B cell (primary cell): ENCODE data around the gene ADORA3. TPM values are rescaled to one million over a fixed set of nuclear protein-coding genes. Genes with fewer than 3 reads are reported as not detected.
"Not testable (repeated sequence)": the region's sequence is repeated elsewhere in the genome, so short reads cannot be mapped to it uniquely, and the experiment has no call there.

Source experiments
- ATAC-seq: fragments of 200-7000 bp; cut with Tn5 transposase; one replicate; pipeline ENCODE4 v1.10.0; 2021; ENCODE audit warnings: low read depth, mild to moderate bottlenecking, moderate number of reproducible peaks, moderate library complexity
- CTCF ChIA-PET: fragments of 350-600 bp; sonication (Branson Sonifier 250); formaldehyde crosslinking; loops from one replicate; lab custom pipeline; 2021; ENCODE audit warnings: antibody characterized with exemption, inconsistent platforms; lab: Charles Lee
- POLR2A ChIA-PET: fragments of 350-600 bp; sonication (Branson Sonifier 250); formaldehyde crosslinking; loops from one replicate; lab custom pipeline; 2021; ENCODE audit warnings: antibody characterized with exemption; lab: Charles Lee
- DNase-seq: peaks from one replicate; pipeline ENCODE4 v3.0.0; 2013
- H2AFZ ChIP-seq: 2 replicates; pipeline ENCODE4 v1.6.1; 2012; ENCODE audit warnings: mild to moderate bottlenecking, low read depth, low read length; ENCODE audit not compliant: insufficient read depth, poor library complexity, severe bottlenecking
- H3K27ac ChIP-seq, 2 donors: 1 replicate in 1 of 2; 2 replicates in 1 of 2; pipeline ENCODE4 v1.5.1; 2012 to 2013; ENCODE audit warnings: low read length in 2 of 2, mild to moderate bottlenecking in 2 of 2, moderate library complexity in 1 of 2
- H3K27me3 ChIP-seq, 4 experiments: fragments of 200-600 bp in 1 of 4; sonication (generic) in 1 of 4; replicated peaks in 1 of 4; 1 replicate in 2 of 4; 2 replicates in 2 of 4; pipeline versions ENCODE4 v1.6.1 to v1.7.0; 2013 to 2016; ENCODE audit warnings: low read length in 3 of 4, mild to moderate bottlenecking in 2 of 4, mixed read lengths in 1 of 4, moderate library complexity in 1 of 4; ENCODE audit not compliant: insufficient read depth in 4 of 4, control insufficient read depth in 3 of 4; ENCODE audit errors: control extremely low read depth in 1 of 4
- H3K36me3 ChIP-seq, 2 experiments: replicated peaks in 1 of 2; 1 replicate in 1 of 2; 2 replicates in 1 of 2; pipeline versions ENCODE4 v1.6.1 to v1.7.1; 2013; ENCODE audit warnings: low read length in 1 of 2; ENCODE audit not compliant: insufficient read depth in 2 of 2, control insufficient read depth in 1 of 2; ENCODE audit errors: control extremely low read depth in 1 of 2, extremely low read depth in 1 of 2
- H3K4me1 ChIP-seq, 2 donors: fragments of 200-600 bp in 1 of 2; sonication (generic) in 1 of 2; 1 replicate in 1 of 2; 2 replicates in 1 of 2; pipeline versions ENCODE4 v1.5.1 to v1.6.1; 2013 to 2017; ENCODE audit warnings: low read length in 2 of 2; ENCODE audit not compliant: control insufficient read depth in 2 of 2, insufficient read depth in 2 of 2
- H3K4me2 ChIP-seq: replicated peaks from 2 replicates; pipeline ENCODE3; 2012; ENCODE audit warnings: mild to moderate bottlenecking, low read depth, low read length; ENCODE audit not compliant: poor library complexity, severe bottlenecking
- H3K4me3 ChIP-seq, 5 experiments: fragments of 200-600 bp in 1 of 5; sonication (generic) in 1 of 5; 1 replicate in 3 of 5; 2 replicates in 2 of 5; pipeline versions ENCODE4 v1.5.1 to v1.7.0; 2011 to 2016; ENCODE audit warnings: low read length in 4 of 5, mild to moderate bottlenecking in 4 of 5, low read depth in 2 of 5, control low read depth in 1 of 5, moderate library complexity in 1 of 5; ENCODE audit not compliant: insufficient read depth in 1 of 5; ENCODE audit errors: control extremely low read depth in 1 of 5, extremely low read depth in 1 of 5
- H3K79me2 ChIP-seq: fragments of 200-600 bp; sonication (generic); one replicate; pipeline ENCODE4 v1.6.0; 2016; ENCODE audit warnings: low read length; ENCODE audit not compliant: control insufficient read depth, insufficient read depth
- H3K9ac ChIP-seq: fragments of 200-600 bp; sonication (generic); 2 replicates; pipeline ENCODE4 v1.6.1; 2017; ENCODE audit warnings: mild to moderate bottlenecking, low read length, moderate library complexity
- H3K9me3 ChIP-seq, 3 donors: one replicate each; pipeline versions ENCODE4 v1.6.1 to v1.7.1; 2013; ENCODE audit warnings: low read length in 2 of 3; ENCODE audit not compliant: control insufficient read depth in 2 of 3, insufficient read depth in 1 of 3; ENCODE audit errors: control extremely low read depth in 1 of 3
- H4K20me1 ChIP-seq: 2 replicates; pipeline ENCODE4 v1.6.0; 2012; ENCODE audit warnings: mild to moderate bottlenecking, low read length; ENCODE audit not compliant: insufficient read depth, control insufficient read depth, poor library complexity, severe bottlenecking
- H3K27ac Mint-ChIP-seq: one replicate; pipeline ENCODE4 v1.8.0; 2021; ENCODE audit warnings: mixed read lengths
- H3K27me3 Mint-ChIP-seq: one replicate; pipeline ENCODE4 v1.8.0; 2021; ENCODE audit warnings: mixed read lengths
- H3K4me1 Mint-ChIP-seq: one replicate; pipeline ENCODE4 v1.8.0; 2021; ENCODE audit warnings: mixed read lengths
- H3K4me3 Mint-ChIP-seq: one replicate; pipeline ENCODE4 v1.8.0; 2021; ENCODE audit warnings: mixed read lengths
- H3K9me3 Mint-ChIP-seq: one replicate; pipeline ENCODE4 v1.8.0; 2022; ENCODE audit warnings: mixed read lengths; ENCODE audit not compliant: insufficient read depth
- CTCF ChIP-seq: fragments of 200-600 bp; IDR thresholded peaks from one replicate; pipeline ENCODE4 v1.8.0; 2022; ENCODE audit warnings: antibody characterized with exemption, mild to moderate bottlenecking
- EZH2 ChIP-seq: IDR thresholded peaks from 2 replicates; pipeline ENCODE4 v1.6.1; 2012; ENCODE audit warnings: borderline replicate concordance, low read depth, mild to moderate bottlenecking, moderate library complexity, low read length; ENCODE audit not compliant: insufficient read depth, poor library complexity, severe bottlenecking
- WGBS: methylation state at CpG from one replicate; pipeline ENCODE4 v1.1.5; 2013; ENCODE audit warnings: missing lambda C conversion rate; ENCODE audit not compliant: insufficient coverage; 5-methylcytosine and 5-hydroxymethylcytosine counted together
- intact Hi-C: fragments of 100-400 bp; cut with micrococcal nuclease; formaldehyde crosslinking; loops from one replicate; pipeline ENCODE4 v1.10.0; 2022
- polyA plus RNA-seq: library from polyadenylated mRNA; depleted of rRNA; stranded (reverse); fragments of >200 nt; gene quantifications from 2 replicates; pipeline ENCODE4 v1.2.3, GENCODE V29; 2012
- total RNA-seq, 2 donors: library from RNA; stranded (reverse); fragments of 120-200 nt in 1 of 2; gene quantifications; 1 replicate in 1 of 2; 2 replicates in 1 of 2; pipeline versions ENCODE4 v1.2.3 to v1.2.4, GENCODE V29; 2013 to 2022

The ADORA3 gene
- total and polyA plus RNA-seq, 2 donors (not counting 1 experiment from before 2014, with no cell fraction given), result 0.04 to 0.39 TPM

GRCh38 chr1:111552587-111552986, 49.2 kb upstream of the ADORA3 start:
- DNase-seq (no peak), ATAC-seq (no peak)
- no peaks in the 10 kb centered on the region for H3K9me3 ChIP-seq
- no peak overlapping the region for H3K4me3 Mint-ChIP-seq
- intact Hi-C loops, result no loop called here
- H3K27me3 Mint-ChIP-seq, result peaks cover 8% of the 10 kb centered on the region
- H4K20me1 ChIP-seq, result no peaks in the 10 kb centered on the region
- H3K27ac ChIP-seq, result no peak overlapping the region
- no peak overlapping the region for H3K27ac Mint-ChIP-seq
- no peaks in the 10 kb centered on the region for H3K27me3 ChIP-seq
- H3K36me3 ChIP-seq, result no peaks in the 10 kb centered on the region
- ChIA-PET CTCF (interaction anchor here (0.6 to 1.7 kb wide), 6 partner anchors 10 to 112 kb away, joined by 3 to 4 read pairs (median 4); no protein-coding TSS in a partner anchor), POLR2A (no interaction called here)
- H3K4me3 ChIP-seq, result no peak overlapping the region
- H3K9ac ChIP-seq, result no peak overlapping the region
- H3K4me2 ChIP-seq, result no peak overlapping the region
- H3K79me2 ChIP-seq, result no peaks in the 10 kb centered on the region
- H3K4me1 ChIP-seq, result no peaks in the 10 kb centered on the region
- H3K9me3 Mint-ChIP-seq, result no peaks in the 10 kb centered on the region
- no peaks in the 10 kb centered on the region for H3K4me1 Mint-ChIP-seq
- no peak overlapping the region for H2AFZ ChIP-seq
- TF ChIP-seq CTCF (no peak), EZH2 (no peak)

GRCh38 chr1:111551623-111552411, 48.4 kb upstream of the ADORA3 start:
- no peaks in the 10 kb centered on the region for H3K9me3 Mint-ChIP-seq
- no peak overlapping the region for H3K4me3 Mint-ChIP-seq
- DNase-seq (no peak), ATAC-seq (no peak)
- H3K4me1 Mint-ChIP-seq, result no peaks in the 10 kb centered on the region
- no peak overlapping the region for H3K4me3 ChIP-seq
- H3K4me2 ChIP-seq, result no peak overlapping the region
- POLR2A ChIA-PET, result no interaction called here
- no peak overlapping the region for H3K27ac Mint-ChIP-seq
- peaks cover 8% of the 10 kb centered on the region for H3K27me3 Mint-ChIP-seq
- TF ChIP-seq EZH2 (no peak), CTCF (no peak)
- no peaks in the 10 kb centered on the region for H3K4me1 ChIP-seq
- no peak overlapping the region for H3K27ac ChIP-seq
- H3K9ac ChIP-seq, result no peak overlapping the region
- 100% methylated on average over 4 of the region's 8 CpGs for WGBS
- no peaks in the 10 kb centered on the region for H3K9me3 ChIP-seq
- H2AFZ ChIP-seq, result no peak overlapping the region
- H3K36me3 ChIP-seq, result no peaks in the 10 kb centered on the region
- H4K20me1 ChIP-seq, result no peaks in the 10 kb centered on the region
- CTCF ChIA-PET, result interaction anchor here (0.6 to 1.5 kb wide), 2 partner anchors 13 to 44 kb away, joined by 4 read pairs; no protein-coding TSS in a partner anchor
- no peaks in the 10 kb centered on the region for H3K79me2 ChIP-seq
- intact Hi-C loops, result no loop called here
- H3K27me3 ChIP-seq, result no peaks in the 10 kb centered on the region

GRCh38 chr1:111547786-111548185, 44.4 kb upstream of the ADORA3 start:
- H3K27ac Mint-ChIP-seq, intact Hi-C loops, H3K9me3 ChIP-seq, H3K36me3 ChIP-seq, H4K20me1 ChIP-seq, H3K4me1 ChIP-seq, H3K4me3 ChIP-seq, H3K27me3 Mint-ChIP-seq, POLR2A ChIA-PET, DNase-seq, H3K9me3 Mint-ChIP-seq, H3K9ac ChIP-seq, ATAC-seq, H3K79me2 ChIP-seq, H3K27me3 ChIP-seq, H3K27ac ChIP-seq, H2AFZ ChIP-seq, H3K4me1 Mint-ChIP-seq, CTCF ChIA-PET, H3K4me2 ChIP-seq, H3K4me3 Mint-ChIP-seq: not testable (repeated sequence)
- WGBS, result no CpG with 5 or more reads among the region's 1 CpG
